HG02763 (cell line): ENCODE measurements around the gene UBE2Q2.

Experiments used
- ATAC-seq: cut with Tn5 transposase; IDR thresholded peaks from one replicate; pipeline ENCODE4 v1.9.1; 2021; ENCODE audit warnings: mild to moderate bottlenecking, moderate library complexity; ENCODE audit not compliant: unreplicated experiment

Gene UBE2Q2

GRCh38 chr15:75921732-75922703, 78.8 kb downstream of the UBE2Q2 start:
- no peak for ATAC-seq

- ATAC-seq: no peak
Observed at GRCh38 chr15:75923756-75924155, 80.5 kb downstream of the UBE2Q2 start.

GRCh38 chr15:75924576-75924975, 81.3 kb downstream of the UBE2Q2 start:
- ATAC-seq: no peak

GRCh38 chr15:75925440-75925839, 82.2 kb downstream of the UBE2Q2 start:
- ATAC-seq: no peak

- no peak for ATAC-seq
Observed at GRCh38 chr15:75926931-75927330, 83.7 kb downstream of the UBE2Q2 start.

GRCh38 chr15:75927601-75928000, 84.4 kb downstream of the UBE2Q2 start:
- ATAC-seq: no peak

- no peak for ATAC-seq
Observed at GRCh38 chr15:75928680-75929608, 85.7 kb downstream of the UBE2Q2 start.

- no peak for ATAC-seq
Observed at GRCh38 chr15:75929799-75930565, 86.7 kb downstream of the UBE2Q2 start.

GRCh38 chr15:75930866-75931265, 87.6 kb downstream of the UBE2Q2 start:
- ATAC-seq: no peak

GRCh38 chr15:75942464-75942863, 99.2 kb downstream of the UBE2Q2 start:
- ATAC-seq: no peak

GRCh38 chr15:75943246-75943645, 100.0 kb downstream of the UBE2Q2 start:
- ATAC-seq: no peak

- ATAC-seq: no peak
Observed at GRCh38 chr15:75943713-75944215, 100.5 kb downstream of the UBE2Q2 start.

GRCh38 chr15:75945953-75946352, 102.7 kb downstream of the UBE2Q2 start:
- ATAC-seq: no peak

- ATAC-seq: no peak
Observed at GRCh38 chr15:75947092-75947491, 103.8 kb downstream of the UBE2Q2 start.

GRCh38 chr15:75948761-75949296, 105.6 kb downstream of the UBE2Q2 start:
- ATAC-seq: no peak
